DND-41 (cell line): ENCODE measurements around the gene CTDP1.

Experiments used
- EZH2 ChIP-seq: IDR thresholded peaks from 3 replicates; pipeline ENCODE4 v1.6.1; 2012; ENCODE audit warnings: borderline replicate concordance, low read depth, mild to moderate bottlenecking, moderate library complexity, low read length, inconsistent platforms; ENCODE audit not compliant: severe bottlenecking
- TF ChIP-seq, protein P1 (sequence below): IDR thresholded peaks from 2 replicates; pipeline ENCODE4 v1.5.1; 2012; ENCODE audit warnings: borderline replicate concordance, low read length, moderate library complexity, mild to moderate bottlenecking; ENCODE audit not compliant: poor library complexity, severe bottlenecking; ENCODE audit errors: extremely low read depth

DNA sequence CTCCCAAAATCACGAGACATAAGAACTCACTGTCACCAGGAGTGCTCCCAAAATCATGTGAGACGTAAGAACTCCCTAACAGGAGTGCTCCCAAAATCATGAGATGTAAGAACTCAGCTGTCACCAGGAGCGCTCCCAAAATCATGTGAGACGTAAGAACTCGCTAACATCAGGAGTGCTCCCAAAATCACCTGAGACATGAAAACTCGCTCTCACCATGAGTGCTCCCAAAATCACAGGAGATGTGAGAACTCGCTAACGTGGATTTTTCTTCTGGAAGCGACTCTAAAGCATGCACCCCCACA lies 53.1 kb downstream of the CTDP1 start:
- TF ChIP-seq, protein P1, sequence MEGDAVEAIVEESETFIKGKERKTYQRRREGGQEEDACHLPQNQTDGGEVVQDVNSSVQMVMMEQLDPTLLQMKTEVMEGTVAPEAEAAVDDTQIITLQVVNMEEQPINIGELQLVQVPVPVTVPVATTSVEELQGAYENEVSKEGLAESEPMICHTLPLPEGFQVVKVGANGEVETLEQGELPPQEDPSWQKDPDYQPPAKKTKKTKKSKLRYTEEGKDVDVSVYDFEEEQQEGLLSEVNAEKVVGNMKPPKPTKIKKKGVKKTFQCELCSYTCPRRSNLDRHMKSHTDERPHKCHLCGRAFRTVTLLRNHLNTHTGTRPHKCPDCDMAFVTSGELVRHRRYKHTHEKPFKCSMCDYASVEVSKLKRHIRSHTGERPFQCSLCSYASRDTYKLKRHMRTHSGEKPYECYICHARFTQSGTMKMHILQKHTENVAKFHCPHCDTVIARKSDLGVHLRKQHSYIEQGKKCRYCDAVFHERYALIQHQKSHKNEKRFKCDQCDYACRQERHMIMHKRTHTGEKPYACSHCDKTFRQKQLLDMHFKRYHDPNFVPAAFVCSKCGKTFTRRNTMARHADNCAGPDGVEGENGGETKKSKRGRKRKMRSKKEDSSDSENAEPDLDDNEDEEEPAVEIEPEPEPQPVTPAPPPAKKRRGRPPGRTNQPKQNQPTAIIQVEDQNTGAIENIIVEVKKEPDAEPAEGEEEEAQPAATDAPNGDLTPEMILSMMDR: no peak
- no peak for TF ChIP-seq EZH2
